GM10266 (cell line): ENCODE results near the gene PPP3CA.

Source experiments
- DNase-seq: peaks from one replicate; pipeline ENCODE4 v3.0.0; 2012; ENCODE audit errors: extremely low spot score
- TF ChIP-seq, protein P1 (sequence below): IDR thresholded peaks from 2 replicates; pipeline ENCODE4 v1.5.1; 2012; ENCODE audit warnings: mild to moderate bottlenecking, low read depth; ENCODE audit not compliant: control insufficient read depth, insufficient read depth; ENCODE audit errors: missing control alignments

Gene PPP3CA

DNA sequence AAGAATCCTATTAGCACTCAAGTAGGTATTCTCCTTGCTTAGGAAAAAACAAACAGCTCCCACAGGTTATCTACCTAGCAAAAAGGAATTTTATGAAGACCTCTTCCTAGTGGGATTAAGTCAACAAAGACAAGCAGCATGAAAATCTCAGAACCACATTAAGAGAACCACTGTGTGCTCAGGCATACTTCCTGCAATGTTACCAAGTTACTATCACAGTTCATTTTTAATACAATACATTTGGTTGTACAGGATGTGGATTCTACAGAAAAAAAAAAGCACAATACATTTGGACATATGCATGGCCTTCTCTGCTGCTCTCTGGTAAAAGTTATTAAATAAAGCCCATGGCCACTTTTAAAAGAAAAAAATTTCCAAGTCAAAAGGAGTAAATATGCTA, 193.7 kb downstream of the PPP3CA start:
- TF ChIP-seq, protein P1, sequence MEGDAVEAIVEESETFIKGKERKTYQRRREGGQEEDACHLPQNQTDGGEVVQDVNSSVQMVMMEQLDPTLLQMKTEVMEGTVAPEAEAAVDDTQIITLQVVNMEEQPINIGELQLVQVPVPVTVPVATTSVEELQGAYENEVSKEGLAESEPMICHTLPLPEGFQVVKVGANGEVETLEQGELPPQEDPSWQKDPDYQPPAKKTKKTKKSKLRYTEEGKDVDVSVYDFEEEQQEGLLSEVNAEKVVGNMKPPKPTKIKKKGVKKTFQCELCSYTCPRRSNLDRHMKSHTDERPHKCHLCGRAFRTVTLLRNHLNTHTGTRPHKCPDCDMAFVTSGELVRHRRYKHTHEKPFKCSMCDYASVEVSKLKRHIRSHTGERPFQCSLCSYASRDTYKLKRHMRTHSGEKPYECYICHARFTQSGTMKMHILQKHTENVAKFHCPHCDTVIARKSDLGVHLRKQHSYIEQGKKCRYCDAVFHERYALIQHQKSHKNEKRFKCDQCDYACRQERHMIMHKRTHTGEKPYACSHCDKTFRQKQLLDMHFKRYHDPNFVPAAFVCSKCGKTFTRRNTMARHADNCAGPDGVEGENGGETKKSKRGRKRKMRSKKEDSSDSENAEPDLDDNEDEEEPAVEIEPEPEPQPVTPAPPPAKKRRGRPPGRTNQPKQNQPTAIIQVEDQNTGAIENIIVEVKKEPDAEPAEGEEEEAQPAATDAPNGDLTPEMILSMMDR, result no peak
- no peak for DNase-seq

DNA sequence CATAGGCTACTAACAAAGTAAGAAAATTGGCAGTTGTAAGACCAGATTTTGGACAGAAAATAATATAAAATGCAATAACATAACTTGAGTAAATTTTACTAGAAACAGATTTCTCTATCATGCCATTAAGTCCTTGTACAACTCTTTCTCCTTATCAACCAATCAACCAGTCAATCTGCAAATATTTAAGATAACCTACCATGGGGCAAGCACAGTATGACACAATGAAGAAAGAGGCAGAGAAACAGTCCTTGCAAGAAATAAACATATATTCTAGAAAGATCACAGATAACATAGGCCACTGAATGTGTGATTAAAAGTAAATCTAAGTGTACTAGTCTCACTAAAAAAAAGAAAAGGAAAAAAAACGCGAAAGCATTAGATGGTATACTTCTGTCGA, 194.8 kb downstream of the PPP3CA start:
- TF ChIP-seq, protein P1, result no peak

DNA sequence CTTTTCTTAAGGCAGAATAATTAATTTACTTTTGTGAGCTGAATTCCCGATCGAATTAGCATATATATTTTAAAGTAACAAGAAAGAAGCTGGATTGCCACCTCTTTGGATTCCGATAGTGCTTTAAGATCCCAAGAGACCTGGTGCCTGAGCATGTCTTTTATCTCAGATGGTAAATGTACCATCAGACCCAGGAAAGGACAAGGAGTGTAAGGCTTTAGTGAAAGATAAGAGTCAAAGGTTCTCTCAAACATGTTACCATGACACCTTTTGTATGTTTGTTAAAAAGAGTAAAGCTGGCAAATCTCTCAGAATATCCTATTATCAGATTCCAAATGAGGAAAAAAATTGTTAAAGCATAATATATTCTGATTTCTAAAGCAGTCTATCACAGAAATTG, 198.8 kb downstream of the PPP3CA start:
- TF ChIP-seq, protein P1, result no peak
- DNase-seq, result no peak

More for the DNA sequence above, 194.8 kb downstream of the PPP3CA start:
- no peak for DNase-seq

DNA sequence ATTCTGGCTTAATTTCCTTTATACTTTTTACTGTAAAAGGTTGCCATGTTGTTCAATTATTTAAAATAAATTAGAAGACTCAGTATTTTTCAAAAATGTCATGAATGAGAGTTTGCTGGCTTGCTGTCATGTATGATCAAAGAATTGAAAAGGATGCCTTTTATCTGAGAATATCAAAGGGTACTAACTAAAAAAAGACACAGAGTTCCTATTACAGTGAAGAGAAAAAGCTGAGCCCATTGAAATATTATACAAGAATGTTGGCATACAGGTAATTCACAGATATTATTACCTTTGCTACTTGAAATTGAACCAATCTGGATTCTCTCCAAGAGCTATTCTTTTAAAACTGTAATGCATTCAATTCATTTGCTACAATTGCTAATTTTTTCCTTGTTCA, 200.0 kb downstream of the PPP3CA start:
- DNase-seq, result no peak
- TF ChIP-seq, protein P1, result no peak

DNA sequence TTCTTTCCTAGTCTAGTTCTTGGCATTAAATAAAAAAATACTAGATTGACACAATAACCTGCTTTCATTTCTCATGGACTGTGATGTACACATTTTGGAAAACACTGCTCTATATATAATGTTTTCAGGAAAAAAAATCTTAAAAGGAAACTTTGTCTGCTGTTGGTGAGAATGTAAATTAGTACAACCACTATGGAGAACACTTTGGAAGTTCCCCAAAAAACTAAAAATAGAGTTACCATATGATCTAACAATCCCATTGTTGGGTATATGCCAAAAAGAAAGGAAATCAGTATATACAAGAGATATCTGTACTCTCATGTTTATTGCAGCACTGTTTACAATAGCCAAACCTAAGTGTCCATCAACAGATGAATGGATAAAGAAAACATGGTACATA, 202.3 kb downstream of the PPP3CA start:
- no peak for DNase-seq
- TF ChIP-seq, protein P1, result no peak

- TF ChIP-seq, protein P1, result no peak
- no peak for DNase-seq
These were observed 205.1 kb downstream of the PPP3CA start for GRCh38 chr4:101142259-101142658.

- TF ChIP-seq, protein P1, result no peak
- DNase-seq, result no peak
These were observed 205.5 kb downstream of the PPP3CA start for GRCh38 chr4:101141855-101142254.

DNA sequence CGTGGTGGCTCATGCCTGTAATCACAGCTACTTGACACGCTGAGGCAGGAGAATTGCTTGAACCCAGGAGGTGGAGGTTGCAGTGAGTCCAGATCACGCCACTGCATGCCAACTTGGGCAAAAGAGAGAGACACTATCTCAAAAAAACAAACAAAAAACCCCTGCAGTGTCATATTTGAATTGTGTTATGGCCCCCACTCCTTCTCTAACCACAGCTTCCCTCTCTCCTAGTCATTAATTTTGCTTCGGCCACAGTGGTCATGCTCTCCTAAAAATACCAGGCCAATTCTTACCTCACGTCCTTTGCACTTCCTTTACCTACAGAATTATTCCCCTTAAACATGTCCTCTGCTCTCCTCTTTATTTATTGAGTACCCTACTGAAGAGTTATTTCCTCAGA, 206.1 kb downstream of the PPP3CA start:
- TF ChIP-seq, protein P1, result no peak
- no peak for DNase-seq
